HG03060 (cell line): ENCODE measurements around the gene PLD3.

Source experiments
- ATAC-seq: cut with Tn5 transposase; IDR thresholded peaks from one replicate; pipeline ENCODE4 v1.9.1; 2021; ENCODE audit warnings: low read depth, moderate number of reproducible peaks; ENCODE audit not compliant: unreplicated experiment

PLD3 gene

GRCh38 chr19:40411125-40411842 is 62.8 kb downstream of the PLD3 start:
- ATAC-seq: no peak

GRCh38 chr19:40411958-40412499 is 63.5 kb downstream of the PLD3 start:
- ATAC-seq: no peak

- no peak for ATAC-seq
Measured at GRCh38 chr19:40412866-40413265, 64.4 kb downstream of the PLD3 start.

GRCh38 chr19:40413291-40413845 is 64.9 kb downstream of the PLD3 start, which contains the start of gene PRX:
Gene PRX (minus strand): TSS chr19:40413378. CDS start chr19:40407932, 5,446 bp downstream.
- ATAC-seq: no peak

GRCh38 chr19:40414542-40415535 is 66.3 kb downstream of the PLD3 start:
- no peak for ATAC-seq

GRCh38 chr19:40415768-40416167 is 67.3 kb downstream of the PLD3 start:
- no peak for ATAC-seq

- ATAC-seq: no peak
Measured at GRCh38 chr19:40416918-40417642, 68.6 kb downstream of the PLD3 start.

- no peak for ATAC-seq
Measured at GRCh38 chr19:40417643-40417981, 69.1 kb downstream of the PLD3 start.

- no peak for ATAC-seq
Measured at GRCh38 chr19:40418040-40418439, 69.5 kb downstream of the PLD3 start.

GRCh38 chr19:40419066-40419612 is 70.6 kb downstream of the PLD3 start:
- no peak for ATAC-seq

- no peak for ATAC-seq
Measured at GRCh38 chr19:40419780-40420179, 71.3 kb downstream of the PLD3 start.

GRCh38 chr19:40420451-40420765 is 71.9 kb downstream of the PLD3 start:
- ATAC-seq: no peak

GRCh38 chr19:40420766-40421765 is 72.6 kb downstream of the PLD3 start:
- no peak for ATAC-seq

GRCh38 chr19:40421993-40422747 is 73.7 kb downstream of the PLD3 start:
- ATAC-seq: no peak

GRCh38 chr19:40422748-40423566 is 74.5 kb downstream of the PLD3 start:
- ATAC-seq: no peak

GRCh38 chr19:40423938-40424337 is 75.4 kb downstream of the PLD3 start:
- ATAC-seq: no peak

GRCh38 chr19:40424637-40425449 is 76.3 kb downstream of the PLD3 start:
- no peak for ATAC-seq
